KOPT-K1 (cell line): ENCODE results near the gene FHOD3.

Experiments
- H3K27ac ChIP-seq: fragments of 200-600 bp; sonication (generic); 2 replicates; pipeline ENCODE4 v1.5.1; 2016; ENCODE audit warnings: antibody characterized with exemption, mild to moderate bottlenecking, low read depth, low read length; ENCODE audit not compliant: poor library complexity, severe bottlenecking
- H3K36me3 ChIP-seq: fragments of 200-600 bp; sonication (generic); 2 replicates; pipeline ENCODE4 v1.5.1; 2017; ENCODE audit warnings: antibody characterized with exemption, mild to moderate bottlenecking, low read length, moderate library complexity; ENCODE audit not compliant: insufficient read depth
- H3K9me3 ChIP-seq: fragments of 200-600 bp; sonication (generic); 2 replicates; pipeline ENCODE4 v1.5.1; 2017; ENCODE audit warnings: antibody characterized with exemption, low read length, mild to moderate bottlenecking; ENCODE audit not compliant: insufficient read depth, poor library complexity, severe bottlenecking

The FHOD3 gene

GRCh38 chr18:36325846-36326245 is 28.3 kb downstream of the FHOD3 start:
- Histone ChIP-seq H3K27ac (no peak overlapping the region), H3K9me3 (no peaks in the 10 kb centered on the region)

GRCh38 chr18:36326771-36327170 is 29.3 kb downstream of the FHOD3 start:
- Histone ChIP-seq H3K9me3 (no peaks in the 10 kb centered on the region), H3K27ac (no peak overlapping the region), H3K36me3 (no peaks in the 10 kb centered on the region)

More at GRCh38 chr18:36325846-36326245, 28.3 kb downstream of the FHOD3 start:
- H3K36me3 ChIP-seq, result no peaks in the 10 kb centered on the region

GRCh38 chr18:36327352-36328316 is 30.1 kb downstream of the FHOD3 start:
- H3K36me3 ChIP-seq, result no peaks in the 10 kb centered on the region
- no peaks in the 10 kb centered on the region for H3K9me3 ChIP-seq
- no peak overlapping the region for H3K27ac ChIP-seq

GRCh38 chr18:36328385-36328858 is 30.9 kb downstream of the FHOD3 start:
- H3K36me3 ChIP-seq, result no peaks in the 10 kb centered on the region
- H3K9me3 ChIP-seq, result no peaks in the 10 kb centered on the region
- no peak overlapping the region for H3K27ac ChIP-seq

GRCh38 chr18:36328916-36329315 is 31.4 kb downstream of the FHOD3 start:
- Histone ChIP-seq H3K9me3 (no peaks in the 10 kb centered on the region), H3K27ac (no peak overlapping the region)

GRCh38 chr18:36329684-36330434 is 32.3 kb downstream of the FHOD3 start:
- H3K9me3 ChIP-seq, result no peaks in the 10 kb centered on the region
- no peaks in the 10 kb centered on the region for H3K36me3 ChIP-seq
- no peak overlapping the region for H3K27ac ChIP-seq

More at GRCh38 chr18:36328916-36329315, 31.4 kb downstream of the FHOD3 start:
- no peaks in the 10 kb centered on the region for H3K36me3 ChIP-seq

GRCh38 chr18:36330435-36331052 is 33.0 kb downstream of the FHOD3 start:
- Histone ChIP-seq H3K36me3 (no peaks in the 10 kb centered on the region), H3K27ac (no peak overlapping the region), H3K9me3 (no peaks in the 10 kb centered on the region)

- Histone ChIP-seq H3K36me3 (no peaks in the 10 kb centered on the region), H3K9me3 (no peaks in the 10 kb centered on the region), H3K27ac (no peak overlapping the region)
Measured at GRCh38 chr18:36331521-36331971, 34.0 kb downstream of the FHOD3 start.

- Histone ChIP-seq H3K27ac (no peak overlapping the region), H3K36me3 (no peaks in the 10 kb centered on the region), H3K9me3 (no peaks in the 10 kb centered on the region)
Measured at GRCh38 chr18:36333414-36333813, 35.9 kb downstream of the FHOD3 start.

- Histone ChIP-seq H3K36me3 (no peaks in the 10 kb centered on the region), H3K27ac (no peak overlapping the region), H3K9me3 (no peaks in the 10 kb centered on the region)
Measured at GRCh38 chr18:36334798-36335197, 37.3 kb downstream of the FHOD3 start.

GRCh38 chr18:36335476-36336279 is 38.2 kb downstream of the FHOD3 start:
- no peaks in the 10 kb centered on the region for H3K36me3 ChIP-seq
- H3K9me3 ChIP-seq, result no peaks in the 10 kb centered on the region
- no peak overlapping the region for H3K27ac ChIP-seq

- Histone ChIP-seq H3K36me3 (no peaks in the 10 kb centered on the region), H3K9me3 (no peaks in the 10 kb centered on the region), H3K27ac (no peak overlapping the region)
Measured at GRCh38 chr18:36337679-36338402, 40.3 kb downstream of the FHOD3 start.

- H3K27ac ChIP-seq, result no peak overlapping the region
- H3K9me3 ChIP-seq, result no peaks in the 10 kb centered on the region
- no peaks in the 10 kb centered on the region for H3K36me3 ChIP-seq
Measured at GRCh38 chr18:36338403-36338933, 41.0 kb downstream of the FHOD3 start.
